Measurements from ENCODE around the gene ACADSB.

ACADSB gene

DNA sequence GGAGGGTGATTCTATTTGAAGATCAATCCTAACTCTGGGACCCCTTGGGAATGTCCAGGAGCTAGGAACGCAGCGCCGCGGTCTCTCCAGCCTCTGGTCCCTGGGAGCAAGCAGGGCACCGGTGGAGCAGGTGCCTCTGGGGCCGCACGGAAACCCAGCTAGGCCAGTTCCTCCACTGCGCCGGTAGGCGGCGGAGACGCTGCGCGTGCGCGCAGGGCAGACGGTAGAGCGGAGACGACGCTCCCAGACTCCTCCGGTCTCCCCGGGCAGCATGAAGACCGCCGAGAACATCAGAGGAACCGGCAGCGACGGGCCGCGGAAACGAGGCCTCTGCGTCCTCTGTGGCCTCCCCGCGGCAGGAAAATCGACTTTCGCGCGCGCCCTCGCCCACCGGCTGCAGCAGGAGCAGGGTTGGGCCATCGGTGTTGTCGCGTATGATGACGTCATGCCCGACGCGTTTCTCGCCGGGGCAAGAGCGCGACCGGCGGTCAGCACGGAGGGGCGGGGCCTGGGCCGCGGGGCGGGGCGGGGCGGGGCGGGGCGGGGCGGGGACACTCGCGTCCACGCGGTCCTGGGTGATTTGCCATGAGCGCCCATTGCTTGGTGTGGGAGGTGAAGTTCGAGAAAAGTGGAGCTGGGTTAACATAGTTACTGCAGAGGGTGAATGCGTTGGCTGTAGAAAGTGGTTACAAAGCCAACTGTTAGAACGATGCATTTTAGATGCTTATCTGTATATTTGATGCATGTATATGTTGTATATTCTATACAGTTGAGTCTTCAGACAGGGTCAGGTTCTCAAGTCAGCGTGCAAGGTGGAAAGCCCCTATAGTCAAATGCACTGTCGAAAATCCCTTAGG, 28.4 kb upstream of the ACADSB start, which contains the start of gene PSTK:
Gene PSTK (plus strand): TSS at position 193 of the 857 bp plus-strand sequence. CDS start 79 bp downstream, at position 272.
- TF ChIP-seq, protein P1, sequence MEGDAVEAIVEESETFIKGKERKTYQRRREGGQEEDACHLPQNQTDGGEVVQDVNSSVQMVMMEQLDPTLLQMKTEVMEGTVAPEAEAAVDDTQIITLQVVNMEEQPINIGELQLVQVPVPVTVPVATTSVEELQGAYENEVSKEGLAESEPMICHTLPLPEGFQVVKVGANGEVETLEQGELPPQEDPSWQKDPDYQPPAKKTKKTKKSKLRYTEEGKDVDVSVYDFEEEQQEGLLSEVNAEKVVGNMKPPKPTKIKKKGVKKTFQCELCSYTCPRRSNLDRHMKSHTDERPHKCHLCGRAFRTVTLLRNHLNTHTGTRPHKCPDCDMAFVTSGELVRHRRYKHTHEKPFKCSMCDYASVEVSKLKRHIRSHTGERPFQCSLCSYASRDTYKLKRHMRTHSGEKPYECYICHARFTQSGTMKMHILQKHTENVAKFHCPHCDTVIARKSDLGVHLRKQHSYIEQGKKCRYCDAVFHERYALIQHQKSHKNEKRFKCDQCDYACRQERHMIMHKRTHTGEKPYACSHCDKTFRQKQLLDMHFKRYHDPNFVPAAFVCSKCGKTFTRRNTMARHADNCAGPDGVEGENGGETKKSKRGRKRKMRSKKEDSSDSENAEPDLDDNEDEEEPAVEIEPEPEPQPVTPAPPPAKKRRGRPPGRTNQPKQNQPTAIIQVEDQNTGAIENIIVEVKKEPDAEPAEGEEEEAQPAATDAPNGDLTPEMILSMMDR (IDR thresholded peaks at IDR 0.05; ENCODE audit: low read depth, low read length, missing control alignments): peak; percentile 99
- H3K4me3 ChIP-seq (ENCODE audit: low read depth, low read length): peak within 1 kb of the TSS; percentile 78
- DNase-seq (ENCODE audit: low read depth): peak; percentile 74

DNA sequence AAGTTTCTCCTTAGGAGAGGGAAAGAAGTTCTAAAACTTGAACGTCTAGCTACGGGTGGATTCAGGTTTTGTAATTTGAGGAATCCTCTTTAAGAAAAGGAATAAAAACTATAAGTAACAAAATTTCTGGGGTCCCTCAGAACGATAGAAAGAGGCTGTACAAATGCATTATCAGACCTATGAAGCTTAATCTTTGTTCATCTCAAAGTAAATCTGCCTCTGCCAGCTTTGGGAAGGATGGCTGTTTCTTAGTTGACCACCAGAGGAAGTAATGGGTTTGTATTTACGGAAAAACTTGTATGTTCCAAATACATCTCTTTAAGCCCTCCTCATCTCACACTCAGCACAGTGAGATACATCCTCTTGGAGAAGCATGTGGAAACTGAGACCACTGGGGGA, 27.7 kb upstream of the ACADSB start:
- TF ChIP-seq, protein P1 (IDR thresholded peaks at IDR 0.05; ENCODE audit: low read depth, low read length, missing control alignments): peak; percentile 46

DNA sequence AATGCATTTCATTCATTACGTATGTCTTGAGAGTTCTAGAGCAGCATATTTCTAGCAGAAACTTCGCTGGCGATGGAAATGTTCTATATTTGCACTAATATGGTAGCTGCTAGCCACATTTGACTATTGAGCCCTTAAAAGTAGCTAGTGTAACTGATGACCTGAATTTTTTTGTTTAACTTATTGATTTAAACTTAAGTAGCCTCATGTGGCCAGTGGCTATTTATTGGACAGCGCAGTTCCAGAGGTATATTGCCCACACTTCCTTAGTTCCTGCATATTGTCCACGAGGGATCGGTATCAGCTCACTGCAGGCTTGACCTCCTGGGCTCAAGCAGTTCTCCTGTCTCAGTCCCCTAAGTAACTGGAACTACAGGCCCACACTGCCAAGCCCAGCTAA, 24.9 kb upstream of the ACADSB start:
- TF ChIP-seq, protein P1 (IDR thresholded peaks at IDR 0.05; ENCODE audit: low read depth, low read length, missing control alignments): no peak
- DNase-seq (ENCODE audit: low read depth): no peak
- no peak overlapping the region for H3K4me3 ChIP-seq (ENCODE audit: low read depth, low read length)

More for the DNA sequence above, 27.7 kb upstream of the ACADSB start:
- DNase-seq (ENCODE audit: low read depth): no peak
- peak overlapping the region; percentile 78 for H3K4me3 ChIP-seq (ENCODE audit: low read depth, low read length)

DNA sequence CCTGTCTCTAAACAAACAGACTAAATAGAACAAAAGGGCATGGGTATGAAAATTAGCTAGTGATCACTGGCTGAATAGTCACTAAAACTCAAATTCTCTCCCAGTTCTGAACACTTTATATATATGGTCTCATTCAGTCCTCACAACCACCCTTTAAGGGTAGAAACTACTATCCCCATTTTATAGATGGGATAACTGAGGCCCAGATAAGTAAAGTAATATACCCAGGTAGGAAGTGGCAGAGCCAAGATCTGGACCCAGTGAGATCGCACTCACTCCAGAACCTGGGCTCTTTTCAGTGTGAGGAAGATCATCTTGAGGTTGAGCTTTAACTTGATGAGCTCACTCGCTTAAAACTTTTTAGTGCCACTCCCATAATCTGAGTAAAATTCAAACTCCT, 24.1 kb upstream of the ACADSB start:
- no peak for DNase-seq (ENCODE audit: low read depth)
- H3K4me3 ChIP-seq (ENCODE audit: low read depth, low read length): no peak overlapping the region
- TF ChIP-seq, protein P1 (IDR thresholded peaks at IDR 0.05; ENCODE audit: low read depth, low read length, missing control alignments): no peak

DNA sequence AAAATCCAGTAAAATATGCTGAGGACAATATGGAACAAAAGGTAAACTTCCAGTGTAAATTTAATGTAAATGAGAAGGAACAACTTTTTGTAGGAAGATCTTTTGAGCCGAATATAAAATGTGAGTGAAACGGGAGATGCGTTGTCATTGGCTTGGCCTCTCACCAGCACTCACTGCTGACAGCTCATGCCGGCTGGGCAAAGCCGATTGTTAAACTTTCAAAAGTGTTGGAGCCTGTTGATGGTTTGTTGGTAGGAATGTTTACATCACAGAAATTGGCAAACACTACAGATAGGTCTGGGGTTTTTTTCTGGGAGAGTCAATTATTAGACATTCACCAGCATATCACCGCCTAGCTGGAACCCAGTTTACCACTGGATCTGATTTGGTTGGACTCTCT, 22.5 kb upstream of the ACADSB start:
- no peak overlapping the region for H3K4me3 ChIP-seq (ENCODE audit: low read depth, low read length)
- TF ChIP-seq, protein P1 (IDR thresholded peaks at IDR 0.05; ENCODE audit: low read depth, low read length, missing control alignments): no peak
- DNase-seq (ENCODE audit: low read depth): no peak

DNA sequence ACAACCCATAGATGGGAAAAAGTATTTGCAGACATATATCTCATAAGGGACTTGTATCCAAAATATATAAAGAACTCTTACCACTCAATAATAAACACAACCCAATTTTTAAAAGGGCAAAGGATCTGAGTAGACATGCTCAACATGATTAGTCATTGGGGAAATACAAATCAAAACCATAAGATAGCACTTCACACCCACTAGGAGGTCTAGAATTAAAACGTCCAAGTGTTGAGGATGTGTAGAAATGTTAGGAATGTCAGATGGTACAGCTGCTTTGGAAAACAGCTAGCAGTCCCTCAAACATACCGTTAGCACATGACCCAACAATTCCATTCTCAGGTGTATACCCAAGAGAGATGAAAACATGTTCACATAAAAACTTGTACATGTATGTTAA, 20.3 kb upstream of the ACADSB start:
- H3K4me3 ChIP-seq (ENCODE audit: low read depth, low read length): no peak overlapping the region
- DNase-seq (ENCODE audit: low read depth): no peak
- TF ChIP-seq, protein P1 (IDR thresholded peaks at IDR 0.05; ENCODE audit: low read depth, low read length, missing control alignments): no peak

DNA sequence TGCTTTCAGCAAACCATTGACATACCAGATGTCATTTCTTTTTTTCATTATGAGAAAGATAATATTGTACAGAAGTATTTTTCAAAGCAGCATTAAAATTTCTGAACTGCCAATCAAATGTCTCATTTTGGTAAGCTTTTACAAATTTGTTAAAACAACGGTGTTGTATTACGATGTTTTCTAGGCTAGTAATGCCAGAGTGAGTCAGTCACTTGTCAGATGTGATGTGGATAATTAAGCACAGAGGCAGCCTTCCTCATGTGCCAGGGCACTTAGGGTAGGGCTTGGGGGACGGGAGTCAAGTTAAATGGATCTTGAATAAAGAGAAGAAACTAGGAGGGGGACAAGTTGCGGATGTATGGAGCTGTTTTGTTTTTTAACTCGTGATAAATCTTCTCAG, 18.5 kb upstream of the ACADSB start:
- TF ChIP-seq, protein P1 (IDR thresholded peaks at IDR 0.05; ENCODE audit: low read depth, low read length, missing control alignments): no peak
- no peak for DNase-seq (ENCODE audit: low read depth)

More for the DNA sequence above, 18.5 kb upstream of the ACADSB start:
- no peak overlapping the region for H3K4me3 ChIP-seq (ENCODE audit: low read depth, low read length)

Data from GM12864 (cell line).